ENCODE results near the gene CIDEB.

The CIDEB gene

GRCh38 chr14:24312736-24313507, 5.1 kb upstream of the CIDEB start:
- DNase-seq (ENCODE audit: low read depth) = no peak

- DNase-seq (ENCODE audit: low read depth) = peak; percentile 46
These were observed 4.2 kb upstream of the CIDEB start for GRCh38 chr14:24311837-24312615.

- peak; percentile 68 for DNase-seq (ENCODE audit: low read depth)
These were observed 3.1 kb upstream of the CIDEB start, which contains the start of gene LTB4R for GRCh38 chr14:24310646-24311604. LTB4R (plus strand) TSS chr14:24311502; CDS start chr14:24315652, 4,150 bp downstream.

- no peak for DNase-seq (ENCODE audit: low read depth)
These were observed 2.5 kb upstream of the CIDEB start for GRCh38 chr14:24310265-24310645.

GRCh38 chr14:24309538-24310264, 1.9 kb upstream of the CIDEB start, which contains the start of gene LTB4R2:
LTB4R2 (plus strand) TSS chr14:24310140; CDS start chr14:24310665, 525 bp downstream.
- no peak for DNase-seq (ENCODE audit: low read depth)

- DNase-seq (ENCODE audit: low read depth) = no peak
These were observed 756 bp upstream of the CIDEB start for GRCh38 chr14:24308342-24309124.

- DNase-seq (ENCODE audit: low read depth) = no peak
These were observed 612 bp downstream of the CIDEB start for GRCh38 chr14:24307156-24307574.

GRCh38 chr14:24304019-24304387, 3.8 kb downstream of the CIDEB start:
- DNase-seq (ENCODE audit: low read depth) = no peak

GRCh38 chr14:24300326-24300980, 7.3 kb downstream of the CIDEB start:
- DNase-seq (ENCODE audit: low read depth) = no peak

- DNase-seq (ENCODE audit: low read depth) = peak; percentile 81
These were observed 8.3 kb downstream of the CIDEB start, which contains the start of the genes DHRS1 and NOP9 for GRCh38 chr14:24299255-24300191. DHRS1 (minus strand) TSS chr14:24299780; CDS start chr14:24299106, 674 bp downstream. NOP9 (plus strand) TSS chr14:24299850; CDS start chr14:24299955, 105 bp downstream.

- DNase-seq (ENCODE audit: low read depth) = peak; percentile 68
These were observed 8.9 kb downstream of the CIDEB start for GRCh38 chr14:24298892-24299254.

- peak; percentile 22 for DNase-seq (ENCODE audit: low read depth)
These were observed 10.4 kb downstream of the CIDEB start for GRCh38 chr14:24297190-24297964.

- peak; percentile 89 for DNase-seq (ENCODE audit: low read depth)
These were observed 11.2 kb downstream of the CIDEB start for GRCh38 chr14:24296341-24297157.

- DNase-seq (ENCODE audit: low read depth) = no peak
These were observed 14.3 kb downstream of the CIDEB start for GRCh38 chr14:24293525-24293924.

- DNase-seq (ENCODE audit: low read depth) = no peak
These were observed 15.5 kb downstream of the CIDEB start for GRCh38 chr14:24292118-24292807.

- DNase-seq (ENCODE audit: low read depth) = no peak
These were observed 16.2 kb downstream of the CIDEB start for GRCh38 chr14:24291446-24292117.
